GM12891 (cell line): Measurements from ENCODE around the gene FAM25C.
"Not testable (repeated sequence)": the region's sequence is repeated elsewhere in the genome, so short reads cannot be mapped to it uniquely, and the experiment has no call there.

Source experiments
- POLR2A ChIP-seq: IDR thresholded peaks from 2 replicates; pipeline ENCODE4 v1.6.1; 2011; ENCODE audit warnings: low read depth, low read length, control low read depth
- POLR2AphosphoS5 ChIP-seq: IDR thresholded peaks from 2 replicates; pipeline ENCODE4 v1.6.1; 2011; ENCODE audit warnings: low read depth, low read length, control low read depth
- POU2F2 ChIP-seq: IDR thresholded peaks from 2 replicates; pipeline ENCODE4 v1.6.1; 2011; ENCODE audit warnings: low read depth, mild to moderate bottlenecking, control low read depth, low read length, moderate library complexity
- TAF1 ChIP-seq: IDR thresholded peaks from 2 replicates; pipeline ENCODE4 v1.6.1; 2011; ENCODE audit warnings: low read depth, low read length, control low read depth

GRCh38 chr10:47947424-47947823, 52.2 kb downstream of the FAM25C start:
- not testable (repeated sequence) for TF ChIP-seq POU2F2, POLR2AphosphoS5, POLR2A, TAF1
